GM12801 (cell line): Measurements from ENCODE around the gene SEMA7A.

Experiments
- TF ChIP-seq, protein P1 (sequence below): IDR thresholded peaks from one replicate; pipeline ENCODE4 v1.5.1; 2011; ENCODE audit warnings: control low read depth; ENCODE audit not compliant: insufficient read length; ENCODE audit errors: extremely low read depth

Gene SEMA7A, protein sequence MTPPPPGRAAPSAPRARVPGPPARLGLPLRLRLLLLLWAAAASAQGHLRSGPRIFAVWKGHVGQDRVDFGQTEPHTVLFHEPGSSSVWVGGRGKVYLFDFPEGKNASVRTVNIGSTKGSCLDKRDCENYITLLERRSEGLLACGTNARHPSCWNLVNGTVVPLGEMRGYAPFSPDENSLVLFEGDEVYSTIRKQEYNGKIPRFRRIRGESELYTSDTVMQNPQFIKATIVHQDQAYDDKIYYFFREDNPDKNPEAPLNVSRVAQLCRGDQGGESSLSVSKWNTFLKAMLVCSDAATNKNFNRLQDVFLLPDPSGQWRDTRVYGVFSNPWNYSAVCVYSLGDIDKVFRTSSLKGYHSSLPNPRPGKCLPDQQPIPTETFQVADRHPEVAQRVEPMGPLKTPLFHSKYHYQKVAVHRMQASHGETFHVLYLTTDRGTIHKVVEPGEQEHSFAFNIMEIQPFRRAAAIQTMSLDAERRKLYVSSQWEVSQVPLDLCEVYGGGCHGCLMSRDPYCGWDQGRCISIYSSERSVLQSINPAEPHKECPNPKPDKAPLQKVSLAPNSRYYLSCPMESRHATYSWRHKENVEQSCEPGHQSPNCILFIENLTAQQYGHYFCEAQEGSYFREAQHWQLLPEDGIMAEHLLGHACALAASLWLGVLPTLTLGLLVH

DNA sequence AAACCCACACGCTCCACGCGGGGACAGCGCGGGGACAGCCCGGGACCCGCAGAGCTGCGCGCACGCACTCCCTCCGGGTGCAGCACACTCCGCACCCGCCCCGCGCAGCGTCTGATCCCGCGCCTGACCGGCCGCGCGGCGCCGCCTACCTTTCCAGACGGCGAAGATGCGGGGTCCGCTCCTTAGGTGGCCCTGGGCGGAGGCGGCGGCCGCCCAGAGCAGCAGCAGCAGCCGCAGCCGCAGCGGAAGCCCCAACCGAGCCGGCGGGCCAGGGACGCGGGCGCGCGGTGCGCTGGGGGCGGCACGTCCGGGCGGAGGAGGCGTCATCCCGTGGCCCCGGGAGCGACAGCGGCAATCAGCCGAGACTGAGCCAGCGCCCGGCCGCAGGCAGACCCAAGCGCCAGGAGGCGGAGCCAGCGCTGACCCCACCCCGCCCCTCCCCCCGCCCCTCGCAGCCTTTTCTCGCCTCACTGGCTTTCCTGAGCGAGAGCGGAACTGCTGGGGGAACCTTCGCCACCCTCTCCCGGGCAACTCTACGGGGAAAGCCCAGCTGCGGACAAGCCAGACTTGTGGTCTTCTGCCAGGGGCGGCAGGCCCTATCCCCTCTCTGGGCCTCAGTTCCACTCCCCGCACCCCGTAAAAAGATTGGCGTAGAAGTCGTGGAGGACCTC, at the start of gene SEMA7A:
Gene SEMA7A, minus strand, starts transcription at position 367 of the 671 bp plus-strand sequence. Its CDS starts 40 bp downstream, at position 327.
- TF ChIP-seq, protein P1, sequence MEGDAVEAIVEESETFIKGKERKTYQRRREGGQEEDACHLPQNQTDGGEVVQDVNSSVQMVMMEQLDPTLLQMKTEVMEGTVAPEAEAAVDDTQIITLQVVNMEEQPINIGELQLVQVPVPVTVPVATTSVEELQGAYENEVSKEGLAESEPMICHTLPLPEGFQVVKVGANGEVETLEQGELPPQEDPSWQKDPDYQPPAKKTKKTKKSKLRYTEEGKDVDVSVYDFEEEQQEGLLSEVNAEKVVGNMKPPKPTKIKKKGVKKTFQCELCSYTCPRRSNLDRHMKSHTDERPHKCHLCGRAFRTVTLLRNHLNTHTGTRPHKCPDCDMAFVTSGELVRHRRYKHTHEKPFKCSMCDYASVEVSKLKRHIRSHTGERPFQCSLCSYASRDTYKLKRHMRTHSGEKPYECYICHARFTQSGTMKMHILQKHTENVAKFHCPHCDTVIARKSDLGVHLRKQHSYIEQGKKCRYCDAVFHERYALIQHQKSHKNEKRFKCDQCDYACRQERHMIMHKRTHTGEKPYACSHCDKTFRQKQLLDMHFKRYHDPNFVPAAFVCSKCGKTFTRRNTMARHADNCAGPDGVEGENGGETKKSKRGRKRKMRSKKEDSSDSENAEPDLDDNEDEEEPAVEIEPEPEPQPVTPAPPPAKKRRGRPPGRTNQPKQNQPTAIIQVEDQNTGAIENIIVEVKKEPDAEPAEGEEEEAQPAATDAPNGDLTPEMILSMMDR, result no peak

DNA sequence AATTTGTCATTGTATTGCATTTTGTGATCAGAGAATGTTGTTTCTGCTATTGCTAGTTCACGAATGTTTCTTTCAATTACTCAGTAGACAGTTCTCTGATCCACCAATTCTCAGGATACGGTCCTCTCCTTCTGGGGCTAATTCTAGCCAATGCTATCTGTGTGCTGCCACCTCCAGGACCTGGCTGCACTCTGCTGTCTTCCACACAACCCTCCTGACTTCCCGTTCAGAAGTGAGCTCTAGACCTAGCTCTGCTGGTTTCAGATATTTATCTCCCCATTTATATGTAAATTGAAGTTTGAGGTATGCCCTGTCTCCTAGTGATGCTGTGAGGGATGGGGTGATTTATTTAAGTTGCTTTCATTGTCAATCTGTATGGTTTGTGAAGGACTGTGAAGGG, 48.9 kb upstream of the SEMA7A start:
- TF ChIP-seq, protein P1, result no peak

DNA sequence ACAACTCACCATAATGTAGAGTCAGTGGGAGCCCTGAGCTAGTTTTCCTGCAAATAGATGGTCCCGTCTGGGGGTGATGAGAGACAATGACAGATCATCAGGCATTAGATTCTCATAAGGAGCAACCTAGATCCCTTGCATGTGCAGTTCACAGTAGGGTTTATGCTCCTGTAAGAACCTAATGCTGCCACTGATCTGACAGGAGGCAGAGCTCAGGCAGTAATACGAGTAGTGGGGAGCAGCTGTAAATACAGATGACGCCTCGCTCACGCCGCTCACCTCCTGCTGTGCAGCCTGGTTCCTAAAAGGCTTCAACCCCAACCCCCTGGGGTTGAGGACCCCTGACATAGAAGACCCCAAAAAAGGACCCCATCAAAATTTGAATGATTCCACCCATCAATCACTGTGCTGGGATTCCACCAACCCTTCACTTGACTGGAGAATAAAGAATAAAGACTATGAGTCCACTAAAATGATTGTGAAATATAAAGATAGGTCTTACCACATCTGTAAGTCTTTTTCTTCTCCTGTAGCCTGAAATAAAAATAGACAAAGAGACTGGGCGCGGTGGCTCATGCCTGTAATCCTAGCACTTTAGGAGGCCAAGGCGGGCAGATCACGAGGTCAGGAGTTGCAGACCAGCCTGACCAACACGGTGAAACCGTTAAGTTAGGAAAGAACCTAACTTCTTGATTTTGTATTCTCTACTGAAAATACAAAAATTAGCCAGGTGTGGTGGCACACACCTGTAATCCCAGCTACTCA, 37.1 kb upstream of the SEMA7A start:
- TF ChIP-seq, protein P1, result no peak

DNA sequence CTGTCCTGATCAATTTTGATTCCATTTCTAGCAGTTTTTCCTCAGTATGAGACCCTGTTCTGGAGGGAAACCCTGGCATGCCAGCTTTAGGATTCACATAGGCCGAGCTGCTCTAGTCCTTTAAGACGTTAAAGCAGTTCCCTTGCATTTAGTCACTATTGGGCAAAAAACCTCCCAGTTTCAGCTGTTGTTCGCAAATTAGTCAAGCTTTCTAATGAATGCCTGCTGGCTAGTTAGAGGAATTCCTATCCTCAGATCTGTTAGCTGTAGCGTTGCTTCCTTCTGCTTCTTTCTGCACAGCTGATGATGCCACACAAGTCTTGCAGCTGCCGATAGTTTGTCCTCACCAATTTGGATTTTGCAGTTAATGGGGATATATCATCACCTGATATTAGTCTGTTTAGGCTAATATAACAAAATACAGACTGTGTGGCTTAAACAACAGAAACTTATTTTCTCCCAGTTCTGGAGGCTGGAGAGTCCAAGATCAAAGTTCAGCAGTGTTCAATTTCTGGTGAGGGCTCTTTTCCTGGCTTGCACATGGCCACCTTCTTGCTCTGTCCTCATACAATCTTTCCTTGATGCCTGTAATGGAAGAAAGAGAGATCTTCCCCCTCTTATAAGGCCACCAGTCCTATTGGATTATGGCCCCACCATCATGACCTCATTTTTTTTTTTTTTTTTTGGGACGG, 34.7 kb upstream of the SEMA7A start:
- TF ChIP-seq, protein P1, result no peak

DNA sequence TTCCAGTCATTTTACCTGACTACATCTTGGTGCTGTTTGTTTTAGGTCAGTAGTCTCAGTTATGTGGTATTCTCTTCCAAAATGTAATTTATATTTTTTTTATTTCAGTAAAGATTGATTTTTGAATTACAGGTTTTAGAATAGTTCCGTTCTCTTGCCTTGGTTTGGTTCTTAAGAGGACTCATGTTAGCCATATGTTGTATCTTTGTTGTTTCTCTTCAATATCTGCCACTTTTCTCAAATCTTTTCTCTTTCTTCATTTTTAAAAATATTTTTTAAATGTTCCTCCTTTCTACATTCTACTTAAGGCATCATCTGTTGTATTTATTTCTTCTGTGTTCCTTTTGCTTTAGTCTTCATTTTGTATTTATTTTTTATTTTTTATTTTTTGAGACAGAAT, 32.8 kb upstream of the SEMA7A start:
- TF ChIP-seq, protein P1, result no peak

DNA sequence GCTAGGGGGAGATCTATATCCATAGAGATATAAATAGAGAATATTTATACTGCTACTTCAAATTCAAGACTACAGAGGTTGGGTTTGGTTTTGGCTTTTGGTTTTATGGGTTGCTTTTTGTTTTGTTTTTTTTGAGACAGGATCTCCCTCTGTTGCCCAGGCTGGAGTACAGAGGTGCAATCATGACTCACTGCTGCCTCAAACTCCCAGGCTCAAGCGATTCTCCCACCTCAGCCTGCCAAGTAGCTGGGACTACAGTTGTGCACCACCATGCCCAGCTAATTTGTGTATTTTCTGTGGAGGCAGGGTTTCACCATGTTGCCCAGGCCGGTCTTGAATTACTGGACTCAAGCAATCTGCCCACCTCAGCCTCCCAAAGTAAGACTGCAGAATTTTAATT, 31.1 kb upstream of the SEMA7A start:
- TF ChIP-seq, protein P1, result no peak
